Immature natural killer cell (primary cell): ENCODE measurements around the gene AEBP2. TPM values are rescaled to one million over a fixed set of nuclear protein-coding genes. Genes with fewer than 3 reads are reported as not detected.

ENCODE experiments used
- DNase-seq, 3 donors: peaks; one replicate each; pipeline ENCODE4 v3.0.0; 2022; ENCODE audit warnings: mixed read lengths in 1 of 3
- H3K27ac Mint-ChIP-seq, 6 donors: one replicate each; pipeline ENCODE4 v1.8.0; 2020; ENCODE audit warnings: mixed read lengths in 6 of 6, mild to moderate bottlenecking in 5 of 6, inconsistent platforms in 4 of 6, moderate library complexity in 3 of 6
- H3K27me3 Mint-ChIP-seq, 3 donors: one replicate each; pipeline ENCODE4 v1.8.0; 2020 to 2021; ENCODE audit warnings: low read depth in 3 of 3, mild to moderate bottlenecking in 3 of 3, mixed read lengths in 3 of 3, moderate library complexity in 3 of 3, inconsistent platforms in 1 of 3
- H3K36me3 Mint-ChIP-seq, 3 donors: one replicate each; pipeline ENCODE4 v1.8.0; 2020; ENCODE audit warnings: mixed read lengths in 3 of 3, inconsistent platforms in 2 of 3, mild to moderate bottlenecking in 2 of 3
- H3K4me1 Mint-ChIP-seq, 2 donors: one replicate each; pipeline ENCODE4 v1.8.0; 2020; ENCODE audit warnings: inconsistent platforms in 2 of 2, mild to moderate bottlenecking in 2 of 2, mixed read lengths in 2 of 2, moderate library complexity in 1 of 2
- H3K4me3 Mint-ChIP-seq, 5 donors: one replicate each; pipeline ENCODE4 v1.8.0; 2020; ENCODE audit warnings: mild to moderate bottlenecking in 5 of 5, mixed read lengths in 5 of 5, inconsistent platforms in 3 of 5, moderate library complexity in 3 of 5
- H3K9me3 Mint-ChIP-seq, 6 donors: one replicate each; pipeline ENCODE4 v1.8.0; 2020; ENCODE audit warnings: mild to moderate bottlenecking in 6 of 6, mixed read lengths in 6 of 6, inconsistent platforms in 4 of 6, moderate library complexity in 3 of 6
- polyA plus RNA-seq, 3 donors: library from polyadenylated mRNA; unstranded; fragments of 300-500 nt; fragmentation: Illumina TruSeq; gene quantifications; one replicate each; pipeline ENCODE4 v1.2.3, GENCODE V29; 2021

The AEBP2 gene
- polyA plus RNA-seq, 3 donors from 2014 or later: 5.4 to 14.9 (median 11.8) TPM

- Mint-ChIP-seq H3K27me3 (peaks cover 0 to 7% (median 2%) of the 10 kb centered on the region in 3 donors), H3K9me3 (peaks cover 0 to 17% (median 10%) of the 10 kb centered on the region in 6 donors), H3K27ac (peak overlapping the region in 1 of 6 donors; percentile 13), H3K4me3 (no peak overlapping the region), H3K36me3 (peaks cover 14 to 48% (median 21%) of the 10 kb centered on the region in 3 donors), H3K4me1 (peaks cover 78 to 96% of the 10 kb centered on the region in 2 donors)
- no peak for DNase-seq
Measured at GRCh38 chr12:19480459-19480858, 41.2 kb downstream of the AEBP2 start.

GRCh38 chr12:19482036-19482435 is 42.7 kb downstream of the AEBP2 start:
- Mint-ChIP-seq H3K4me1 (peaks cover 79 to 96% of the 10 kb centered on the region in 2 donors), H3K9me3 (peaks cover 0 to 17% (median 10%) of the 10 kb centered on the region in 6 donors)

GRCh38 chr12:19482551-19483109 is 43.3 kb downstream of the AEBP2 start:
- Mint-ChIP-seq H3K4me1 (peaks cover 75 to 95% of the 10 kb centered on the region in 2 donors), H3K4me3 (peak overlapping the region; percentile 8 to 55 (median 38)), H3K36me3 (peaks cover 10 to 37% (median 21%) of the 10 kb centered on the region in 3 donors), H3K27me3 (peaks cover 0 to 4% (median 4%) of the 10 kb centered on the region in 3 donors), H3K9me3 (peaks cover 0 to 17% (median 10%) of the 10 kb centered on the region in 6 donors), H3K27ac (peak overlapping the region; percentile 61 to 86 (median 80))
- DNase-seq: peak in 2 of 3 donors; percentile 5 to 13

More at GRCh38 chr12:19482036-19482435, 42.7 kb downstream of the AEBP2 start:
- Mint-ChIP-seq H3K27me3 (peaks cover 0 to 7% (median 4%) of the 10 kb centered on the region in 3 donors), H3K36me3 (peaks cover 10 to 40% (median 21%) of the 10 kb centered on the region in 3 donors), H3K27ac (peak overlapping the region; percentile 61 to 86 (median 80)), H3K4me3 (peak overlapping the region; percentile 8 to 55 (median 41))
- no peak for DNase-seq

GRCh38 chr12:19483727-19484126 is 44.4 kb downstream of the AEBP2 start:
- Mint-ChIP-seq H3K27me3 (peaks cover 0 to 4% (median 4%) of the 10 kb centered on the region in 3 donors), H3K9me3 (peaks cover 0 to 17% (median 10%) of the 10 kb centered on the region in 6 donors), H3K36me3 (peaks cover 10 to 31% (median 18%) of the 10 kb centered on the region in 3 donors), H3K4me1 (peaks cover 72 to 95% of the 10 kb centered on the region in 2 donors), H3K4me3 (peak overlapping the region in 4 of 5 donors; percentile 3 to 61 (median 42)), H3K27ac (peak overlapping the region; percentile 61 to 86 (median 73))
- no peak for DNase-seq

- H3K9me3 Mint-ChIP-seq: peaks cover 0 to 15% (median 10%) of the 10 kb centered on the region in 6 donors
- peak in 1 of 3 donors; percentile 9 for DNase-seq
- H3K27ac Mint-ChIP-seq: peak overlapping the region in 5 of 6 donors; percentile 20 to 74 (median 56)
- H3K4me3 Mint-ChIP-seq: peak overlapping the region in 2 of 5 donors; percentile 2 to 43
- H3K36me3 Mint-ChIP-seq: peaks cover 10 to 21% (median 16%) of the 10 kb centered on the region in 3 donors
- H3K27me3 Mint-ChIP-seq: peaks cover 0 to 4% (median 4%) of the 10 kb centered on the region in 3 donors
- peaks cover 73 to 95% of the 10 kb centered on the region in 2 donors for H3K4me1 Mint-ChIP-seq
Measured at GRCh38 chr12:19484738-19485137, 45.4 kb downstream of the AEBP2 start.

- H3K4me1 Mint-ChIP-seq: peaks cover 76 to 98% of the 10 kb centered on the region in 2 donors
- peaks cover 0 to 4% (median 4%) of the 10 kb centered on the region in 3 donors for H3K27me3 Mint-ChIP-seq
- H3K4me3 Mint-ChIP-seq: peak overlapping the region in 3 of 5 donors; percentile 3 to 29 (median 10)
- H3K27ac Mint-ChIP-seq: peak overlapping the region; percentile 7 to 74 (median 50)
- peaks cover 0 to 13% (median 9%) of the 10 kb centered on the region in 6 donors for H3K9me3 Mint-ChIP-seq
- H3K36me3 Mint-ChIP-seq: peaks cover 10 to 16% (median 14%) of the 10 kb centered on the region in 3 donors
- DNase-seq: no peak
Measured at GRCh38 chr12:19485240-19485639, 45.9 kb downstream of the AEBP2 start.

GRCh38 chr12:19489168-19489567 is 49.9 kb downstream of the AEBP2 start:
- peaks cover 0 to 7% (median 6%) of the 10 kb centered on the region in 3 donors for H3K36me3 Mint-ChIP-seq
- peak overlapping the region in 3 of 6 donors; percentile 22 to 39 (median 31) for H3K27ac Mint-ChIP-seq
- no peak overlapping the region for H3K4me3 Mint-ChIP-seq
- H3K4me1 Mint-ChIP-seq: peaks cover 60 to 88% of the 10 kb centered on the region in 2 donors
- no peaks in the 10 kb centered on the region for H3K9me3 Mint-ChIP-seq
- no peak for DNase-seq
- H3K27me3 Mint-ChIP-seq: peaks cover 0 to 2% (median 0%) of the 10 kb centered on the region in 3 donors

GRCh38 chr12:19490908-19491307 is 51.6 kb downstream of the AEBP2 start:
- Mint-ChIP-seq H3K4me3 (no peak overlapping the region), H3K4me1 (peaks cover 45 to 74% of the 10 kb centered on the region in 2 donors), H3K27ac (no peak overlapping the region), H3K36me3 (peaks cover 0 to 7% (median 6%) of the 10 kb centered on the region in 3 donors), H3K9me3 (no peaks in the 10 kb centered on the region), H3K27me3 (peaks cover 0 to 2% (median 0%) of the 10 kb centered on the region in 3 donors)
- no peak for DNase-seq

- Mint-ChIP-seq H3K36me3 (peaks cover 0 to 11% (median 6%) of the 10 kb centered on the region in 3 donors), H3K27me3 (no peaks in the 10 kb centered on the region), H3K4me3 (no peak overlapping the region), H3K4me1 (peaks cover 35 to 71% of the 10 kb centered on the region in 2 donors), H3K9me3 (no peaks in the 10 kb centered on the region), H3K27ac (peak overlapping the region in 1 of 6 donors; percentile 14)
- DNase-seq: no peak
Measured at GRCh38 chr12:19491863-19492262, 52.6 kb downstream of the AEBP2 start.

GRCh38 chr12:19496219-19496878 is 57.1 kb downstream of the AEBP2 start:
- no peak for DNase-seq
- H3K4me1 Mint-ChIP-seq: peaks cover 31 to 60% of the 10 kb centered on the region in 2 donors
- peaks cover 0 to 11% (median 8%) of the 10 kb centered on the region in 3 donors for H3K36me3 Mint-ChIP-seq
- H3K27me3 Mint-ChIP-seq: peaks cover 0 to 4% (median 2%) of the 10 kb centered on the region in 3 donors
- peak overlapping the region; percentile 37 to 82 (median 72) for H3K27ac Mint-ChIP-seq
- H3K4me3 Mint-ChIP-seq: peak overlapping the region in 1 of 5 donors; percentile 4
- H3K9me3 Mint-ChIP-seq: no peaks in the 10 kb centered on the region

- Mint-ChIP-seq H3K36me3 (peaks cover 0 to 13% (median 13%) of the 10 kb centered on the region in 3 donors), H3K27ac (peak overlapping the region; percentile 6 to 82 (median 64))
Measured at GRCh38 chr12:19498099-19498498, 58.8 kb downstream of the AEBP2 start.

GRCh38 chr12:19499030-19499429 is 59.7 kb downstream of the AEBP2 start:
- peaks cover 33 to 54% of the 10 kb centered on the region in 2 donors for H3K4me1 Mint-ChIP-seq
- peaks cover 0 to 10% (median 9%) of the 10 kb centered on the region in 3 donors for H3K36me3 Mint-ChIP-seq
- H3K9me3 Mint-ChIP-seq: no peaks in the 10 kb centered on the region
- H3K27ac Mint-ChIP-seq: no peak overlapping the region
- DNase-seq: no peak
- H3K4me3 Mint-ChIP-seq: no peak overlapping the region
- peaks cover 0 to 4% (median 2%) of the 10 kb centered on the region in 3 donors for H3K27me3 Mint-ChIP-seq

More at GRCh38 chr12:19498099-19498498, 58.8 kb downstream of the AEBP2 start:
- H3K4me1 Mint-ChIP-seq: peaks cover 29 to 58% of the 10 kb centered on the region in 2 donors
- no peaks in the 10 kb centered on the region for H3K9me3 Mint-ChIP-seq
- DNase-seq: no peak
- H3K4me3 Mint-ChIP-seq: peak overlapping the region; percentile 25 to 74 (median 43)
- peaks cover 0 to 4% (median 2%) of the 10 kb centered on the region in 3 donors for H3K27me3 Mint-ChIP-seq

- DNase-seq: no peak
- H3K4me1 Mint-ChIP-seq: peaks cover 54 to 82% of the 10 kb centered on the region in 2 donors
- H3K27ac Mint-ChIP-seq: peak overlapping the region in 4 of 6 donors; percentile 5 to 68 (median 39)
- no peaks in the 10 kb centered on the region for H3K27me3 Mint-ChIP-seq
- H3K9me3 Mint-ChIP-seq: no peaks in the 10 kb centered on the region
- no peak overlapping the region for H3K4me3 Mint-ChIP-seq
- H3K36me3 Mint-ChIP-seq: peaks cover 6 to 9% (median 7%) of the 10 kb centered on the region in 3 donors
Measured at GRCh38 chr12:19506497-19506896, 67.2 kb downstream of the AEBP2 start.
